GM21367 (cell line): ENCODE results near the gene TMEM254.
"Not testable (repeated sequence)": the region's sequence is repeated elsewhere in the genome, so short reads cannot be mapped to it uniquely, and the experiment has no call there.

Experiments used
- ATAC-seq: cut with Tn5 transposase; IDR thresholded peaks from one replicate; pipeline ENCODE4 v1.9.1; 2021; ENCODE audit not compliant: unreplicated experiment

The TMEM254 gene

DNA sequence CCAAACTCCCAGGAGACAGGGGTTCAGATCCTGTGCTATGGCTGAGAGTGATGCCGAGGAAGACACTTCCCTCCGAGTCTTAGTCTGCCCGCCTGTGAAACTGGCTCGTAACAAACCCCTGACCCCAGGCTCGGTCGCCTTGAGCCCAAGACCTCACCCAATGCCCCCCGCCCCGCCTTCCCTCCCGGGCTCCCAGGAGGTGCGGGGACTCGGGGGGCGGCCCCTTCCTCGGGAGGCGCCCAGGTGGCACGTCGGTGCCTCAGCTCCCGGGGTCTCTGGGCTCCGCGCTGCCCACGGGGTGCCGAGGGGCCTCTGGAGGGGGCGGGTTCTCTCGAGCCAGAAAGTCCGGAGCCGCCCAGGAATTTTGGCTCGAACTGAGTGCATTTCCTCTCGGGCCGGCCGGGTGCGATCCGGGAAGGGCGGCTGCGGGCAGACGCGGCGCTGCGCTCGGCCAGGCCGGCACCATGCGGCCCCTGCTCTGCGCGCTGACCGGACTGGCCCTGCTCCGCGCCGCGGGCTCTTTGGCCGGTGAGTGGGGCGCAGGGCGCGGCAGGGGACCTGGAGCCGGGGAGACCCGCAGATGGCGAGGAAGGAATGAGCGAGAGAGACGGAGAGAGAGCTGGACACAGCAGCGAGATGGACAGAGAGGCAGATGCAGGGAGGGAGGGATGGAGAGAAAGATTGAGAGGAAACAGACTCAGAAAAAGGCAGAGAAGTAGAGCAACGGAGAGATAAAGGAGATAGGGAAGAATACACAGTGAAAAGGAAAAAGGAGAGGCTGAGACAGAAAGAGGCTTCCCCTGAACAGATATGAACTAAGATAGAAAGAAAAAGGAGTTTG is 54.1 kb downstream of the TMEM254 start, which contains the start of gene PLAC9:
TSS of gene PLAC9 (plus strand) at position 432 of the 841 bp plus-strand sequence. CDS start at position 465, 33 bp downstream.
- ATAC-seq = no peak

- no peak for ATAC-seq
These were observed 54.7 kb downstream of the TMEM254 start for GRCh38 chr10:80133206-80133605.

DNA sequence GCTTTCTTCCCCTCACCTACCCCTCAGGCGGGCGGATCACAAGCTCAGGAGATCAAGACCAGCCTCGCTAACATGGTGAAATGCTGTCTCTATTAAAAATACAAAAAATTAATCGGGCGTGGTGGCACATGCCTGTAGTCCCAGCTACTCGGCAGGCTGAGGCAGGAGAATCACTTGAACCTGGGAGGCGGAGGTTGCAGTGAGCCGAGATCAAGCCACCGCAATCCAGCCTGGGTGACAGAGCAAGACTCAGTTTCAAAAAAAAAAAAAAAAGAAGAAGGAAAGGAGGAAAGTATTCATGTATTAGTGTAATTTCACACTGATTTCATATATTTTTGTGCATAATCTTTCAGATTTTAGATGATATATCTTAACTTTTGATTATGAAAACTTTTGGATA is 55.2 kb downstream of the TMEM254 start:
- not testable (repeated sequence) for ATAC-seq

GRCh38 chr10:80136134-80136571 is 57.7 kb downstream of the TMEM254 start:
- ATAC-seq = no peak

DNA sequence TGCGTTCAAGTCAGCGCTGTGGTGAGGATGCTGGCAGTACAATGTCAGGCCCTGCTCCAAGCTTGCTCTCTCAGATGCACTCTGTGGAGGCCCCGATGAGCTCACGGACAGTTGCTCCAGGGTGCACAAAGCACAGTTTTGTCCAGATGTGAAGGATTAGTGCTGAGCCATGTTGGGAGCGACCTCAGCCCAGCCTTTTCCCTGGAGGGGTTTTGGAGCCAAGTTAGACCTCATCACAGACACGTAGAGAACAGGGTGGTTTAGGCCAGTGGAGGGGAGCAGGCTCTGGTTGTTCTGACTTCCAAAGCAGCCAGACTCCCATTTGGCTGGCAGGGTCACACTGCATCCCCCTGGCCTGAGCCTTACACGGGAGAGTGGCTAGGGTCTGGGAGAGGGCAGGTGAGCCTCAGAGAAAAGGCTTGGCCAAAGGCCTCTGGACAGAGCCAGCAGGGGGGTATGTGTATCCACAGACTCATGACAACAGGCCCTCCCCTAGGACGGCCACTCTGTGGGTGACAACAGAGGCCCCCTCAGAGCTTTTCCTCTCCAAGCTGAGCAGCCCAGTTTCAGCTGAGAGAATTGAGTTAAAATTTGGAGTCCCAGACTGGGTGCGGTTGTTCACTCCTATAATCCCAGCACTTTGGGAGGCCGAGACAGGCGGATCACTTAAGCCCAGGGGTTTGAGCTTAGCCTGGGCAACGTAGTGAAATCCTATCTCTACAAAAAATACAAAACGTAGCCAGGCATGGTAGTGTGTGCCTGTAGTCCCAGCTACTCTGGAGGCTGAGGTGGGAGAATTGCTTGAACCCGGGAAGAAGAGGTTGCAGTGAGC is 58.8 kb downstream of the TMEM254 start:
- no peak for ATAC-seq

- no peak for ATAC-seq
These were observed 59.5 kb downstream of the TMEM254 start for GRCh38 chr10:80137920-80138319.

- ATAC-seq = no peak
These were observed 60.8 kb downstream of the TMEM254 start for GRCh38 chr10:80139265-80139664.

DNA sequence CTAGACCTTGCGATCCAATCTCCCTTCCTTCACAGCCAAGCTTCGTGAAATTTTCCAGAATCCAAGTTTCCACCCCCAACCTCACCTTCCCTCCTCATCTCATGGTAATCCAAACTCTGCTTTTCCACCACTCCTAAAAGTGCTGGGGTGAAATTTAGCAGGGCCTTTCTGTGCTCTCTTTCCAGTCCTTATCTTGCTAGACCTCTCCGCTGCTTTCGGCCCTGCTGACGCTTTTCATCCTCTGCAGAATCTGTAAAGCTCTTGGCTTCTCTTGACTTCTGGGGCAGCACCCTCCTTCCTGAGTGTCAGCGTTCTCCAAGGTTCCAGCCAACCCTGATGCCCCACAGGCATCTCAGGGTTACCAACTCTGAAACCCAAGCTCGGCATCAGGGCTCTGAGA is 61.8 kb downstream of the TMEM254 start:
- no peak for ATAC-seq

DNA sequence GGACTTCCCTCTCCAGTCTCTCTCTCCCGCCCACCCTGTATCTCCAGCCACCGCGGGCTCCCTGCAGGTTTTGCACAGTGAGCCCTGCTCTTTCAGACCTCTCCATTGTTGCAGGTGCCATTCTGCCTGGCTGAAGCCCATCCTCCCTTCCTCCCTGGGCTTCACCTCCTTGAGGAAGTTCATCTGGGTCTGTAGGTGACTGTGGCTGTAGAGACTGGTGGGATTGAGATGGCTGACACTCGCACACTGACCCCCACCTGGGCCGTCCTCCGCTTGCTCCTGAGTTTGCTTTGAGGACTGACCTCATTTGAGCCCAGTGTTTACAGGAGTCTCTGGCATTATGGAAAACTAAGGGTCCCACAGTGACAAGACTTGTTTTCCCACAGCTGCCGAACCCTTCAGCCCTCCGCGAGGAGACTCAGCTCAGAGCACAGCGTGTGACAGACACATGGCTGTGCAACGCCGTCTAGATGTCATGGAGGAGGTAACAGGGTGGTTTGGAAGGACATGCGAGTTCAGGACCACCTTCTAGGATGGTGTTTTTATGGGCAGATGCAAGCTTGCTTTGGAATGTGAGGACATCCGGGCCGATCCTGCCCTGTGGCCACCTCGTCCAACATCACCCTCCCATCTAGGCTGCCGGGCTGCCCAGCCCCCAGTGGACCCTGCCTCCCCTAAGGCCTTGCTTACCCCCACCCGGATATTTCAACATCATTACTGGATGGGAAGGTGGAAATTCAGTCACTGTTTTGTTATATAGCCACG is 63.4 kb downstream of the TMEM254 start:
- no peak for ATAC-seq
